Measurements from ENCODE around the gene DNAAF5. TPM values are rescaled to one million over a fixed set of nuclear protein-coding genes. Genes with fewer than 3 reads are reported as not detected.

Gene DNAAF5
- total and polyA plus RNA-seq, 2 of the 4 experiments (the other 2 are of a cell fraction): 12.4 to 32.6 TPM

DNA sequence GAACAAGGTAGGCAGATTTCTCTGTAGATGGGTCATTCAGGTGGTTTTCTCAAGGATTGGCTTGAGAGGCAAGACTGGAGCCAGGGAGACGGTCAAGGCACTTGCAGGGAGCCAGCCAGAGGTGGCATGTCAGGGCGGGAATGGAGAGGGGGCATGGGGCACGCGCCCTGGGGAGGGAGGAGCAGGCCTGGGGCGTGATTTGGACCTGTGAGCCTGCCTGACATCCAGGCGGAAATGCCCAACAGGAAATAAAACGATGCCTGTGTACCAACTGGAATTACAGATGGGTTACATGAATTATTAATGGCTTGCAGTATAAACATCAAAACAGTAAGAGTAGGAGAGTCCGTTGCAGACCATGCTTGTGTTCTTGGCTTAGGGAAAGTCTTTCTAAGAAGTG, 97.2 kb downstream of the DNAAF5 start:
- intact Hi-C loops (cut with micrococcal nuclease): no loop called here
- BruUV-seq (replicated peaks): no TSS peak

More for the DNA sequence above, 97.2 kb downstream of the DNAAF5 start:
- 0 out of 3 replicates have a peak overlapping the region, but pooled peaks have one; percentile 1 for H2BK15ac ChIP-seq (ENCODE audit: low read depth, low read length)
- no peak overlapping the region for H3K4me3 ChIP-seq (ENCODE audit: insufficient read depth, low read depth, low read length)
- H3K56ac ChIP-seq (ENCODE audit: extremely low read depth, insufficient read depth, low read length): no peak overlapping the region
- 0 out of 2 replicates have a peak overlapping the region, but pooled peaks have one; percentile 6 for H4K91ac ChIP-seq (ENCODE audit: insufficient read depth, low read depth, low read length)
- no peak overlapping the region for H4K5ac ChIP-seq (ENCODE audit: low read depth, low read length)
- H2BK20ac ChIP-seq (ENCODE audit: low read depth, low read length): peak overlapping the region; percentile 51
- POLR2A ChIA-PET (ENCODE audit: unreplicated experiment): no interaction called here
- H3K4ac ChIP-seq (ENCODE audit: low read depth, low read length): peak overlapping the region; percentile 58
- dilution Hi-C loops (cut with HindIII; ENCODE audit: low sequenced_read_pairs, unreplicated experiment): no loop called here
- no peak overlapping the region; the same call in 1 of the 2 replicates for H3K14ac ChIP-seq (replicated peaks; ENCODE audit: low read depth, low read length)
- no peak overlapping the region for H2AFZ ChIP-seq (replicated peaks; ENCODE audit: low read length, poor library complexity)
- ATAC-seq (ENCODE audit: low read depth) (no peak), DNase-seq (no peak)
- H3K23ac ChIP-seq (ENCODE audit: low read depth, low read length): peak overlapping the region; percentile 89
- peaks cover 51% of the 10 kb centered on the region for H4K20me1 ChIP-seq (ENCODE audit: insufficient read depth, low read length)
- H3K9me3 ChIP-seq (ENCODE audit: control insufficient read depth, insufficient read depth, low read length): no peaks in the 10 kb centered on the region
- peak overlapping the region in 1 of 2 experiments; percentile 8; a peak in 1 of 4 replicates for H4K8ac ChIP-seq (ENCODE audit: low read depth in 2 of 2, low read length in 2 of 2)
- H2AK9ac ChIP-seq (replicated peaks; ENCODE audit: low read depth, low read length, poor library complexity): peak overlapping the region; percentile 65
- H3K36me3 ChIP-seq (ENCODE audit: control insufficient read depth, insufficient read depth, low read length): peaks cover 3% of the 10 kb centered on the region
- no peaks in the 10 kb centered on the region for H3K27me3 ChIP-seq (ENCODE audit: control insufficient read depth, insufficient read depth, low read length)
- H3K79me1 ChIP-seq (ENCODE audit: low read depth in 1 of 2, low read length in 2 of 2): peaks cover 6 to 69% of the 10 kb centered on the region in 2 experiments
- H2AK5ac ChIP-seq (ENCODE audit: low read depth, low read length): peak overlapping the region; percentile 54; the same call in 1 of the 2 replicates
- H3K27ac ChIP-seq (ENCODE audit: insufficient read depth, low read length): no peak overlapping the region
- peaks cover 19% of the 10 kb centered on the region for H3K4me1 ChIP-seq (ENCODE audit: control insufficient read depth, insufficient read depth, low read length)
- CTCF ChIA-PET: no interaction called here
- 93% methylated on average over 6 of the region's 8 CpGs; no CpG with 5 or more reads in 1 of the 2 experiments for WGBS, 2 experiments (ENCODE audit: extremely low coverage in 2 of 2, insufficient read length in 1 of 2)
- H3K4me2 ChIP-seq (ENCODE audit: low read depth, low read length): no peak overlapping the region
- no peak overlapping the region for H3K18ac ChIP-seq (ENCODE audit: low read depth, low read length)
- H2BK5ac ChIP-seq (ENCODE audit: low read depth, low read length, poor library complexity, severe bottlenecking): no peak overlapping the region
- no peak overlapping the region for H3K9ac ChIP-seq (ENCODE audit: low read depth, low read length)
- peaks cover 38% of the 10 kb centered on the region for H3K9me1 ChIP-seq (ENCODE audit: insufficient read depth, low read length)
- TF ChIP-seq RCOR1 (IDR thresholded peaks at IDR 0.05; ENCODE audit: insufficient replicate concordance, low read length): no peak
- no peak for TF ChIP-seq NFE2L2 (IDR thresholded peaks at IDR 0.05; ENCODE audit: low read depth, low read length)
- TF ChIP-seq CEBPB (IDR thresholded peaks at IDR 0.05; ENCODE audit: low read depth, low read length): no peak
- TF ChIP-seq MXI1 (IDR thresholded peaks at IDR 0.05; ENCODE audit: borderline replicate concordance, low read depth, low read length): no peak
- TF ChIP-seq SMC3 (IDR thresholded peaks at IDR 0.05; ENCODE audit: low read depth, low read length): no peak
- no peak for TF ChIP-seq POLR2A (IDR thresholded peaks at IDR 0.05; ENCODE audit: low read depth, low read length)
- no peak for TF ChIP-seq RAD21 (IDR thresholded peaks at IDR 0.05; ENCODE audit: low read length)
- TF ChIP-seq, protein P1, sequence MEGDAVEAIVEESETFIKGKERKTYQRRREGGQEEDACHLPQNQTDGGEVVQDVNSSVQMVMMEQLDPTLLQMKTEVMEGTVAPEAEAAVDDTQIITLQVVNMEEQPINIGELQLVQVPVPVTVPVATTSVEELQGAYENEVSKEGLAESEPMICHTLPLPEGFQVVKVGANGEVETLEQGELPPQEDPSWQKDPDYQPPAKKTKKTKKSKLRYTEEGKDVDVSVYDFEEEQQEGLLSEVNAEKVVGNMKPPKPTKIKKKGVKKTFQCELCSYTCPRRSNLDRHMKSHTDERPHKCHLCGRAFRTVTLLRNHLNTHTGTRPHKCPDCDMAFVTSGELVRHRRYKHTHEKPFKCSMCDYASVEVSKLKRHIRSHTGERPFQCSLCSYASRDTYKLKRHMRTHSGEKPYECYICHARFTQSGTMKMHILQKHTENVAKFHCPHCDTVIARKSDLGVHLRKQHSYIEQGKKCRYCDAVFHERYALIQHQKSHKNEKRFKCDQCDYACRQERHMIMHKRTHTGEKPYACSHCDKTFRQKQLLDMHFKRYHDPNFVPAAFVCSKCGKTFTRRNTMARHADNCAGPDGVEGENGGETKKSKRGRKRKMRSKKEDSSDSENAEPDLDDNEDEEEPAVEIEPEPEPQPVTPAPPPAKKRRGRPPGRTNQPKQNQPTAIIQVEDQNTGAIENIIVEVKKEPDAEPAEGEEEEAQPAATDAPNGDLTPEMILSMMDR (conservative IDR thresholded peaks at IDR 0.05; ENCODE audit: low read depth, low read length): no peak
- TF ChIP-seq USF2 (IDR thresholded peaks at IDR 0.05; ENCODE audit: low read depth, low read length): no peak
- no peak for TF ChIP-seq MAFK (IDR thresholded peaks at IDR 0.05; ENCODE audit: low read depth, low read length)
- TF ChIP-seq FOS (IDR thresholded peaks at IDR 0.05; ENCODE audit: low read depth, low read length): no peak
- no peak overlapping the region for H2BK120ac ChIP-seq (ENCODE audit: low read depth, low read length)
- in situ Hi-C loops (cut with MboI; ENCODE audit: low sequenced_read_pairs): no loop called here
